ENCODE measurements around the gene AAGAB. TPM values are rescaled to one million over a fixed set of nuclear protein-coding genes. Genes with fewer than 3 reads are reported as not detected.

AAGAB gene
- total RNA-seq, 3 donors from 2014 or later (not counting 1 experiment from before 2014, with no cell fraction given): 41.1 to 44.3 (median 42.5) TPM

GRCh38 chr15:67202991-67203390 is 51.5 kb downstream of the AAGAB start:
- Histone ChIP-seq H3K4me1 (ENCODE audit: control insufficient read depth, insufficient read depth, low read length) (no peaks in the 10 kb centered on the region), H3K36me3 (ENCODE audit: control insufficient read depth, insufficient read depth, low read length) (peaks cover 50% of the 10 kb centered on the region), H3K27me3 (ENCODE audit: control insufficient read depth, insufficient read depth, low read length) (no peaks in the 10 kb centered on the region), H3K9me3 (ENCODE audit: control insufficient read depth, insufficient read depth, low read length) (no peaks in the 10 kb centered on the region), H3K4me3 (ENCODE audit: low read length) (no peak overlapping the region), H3K27ac (ENCODE audit: low read length) (no peak overlapping the region)
- Mint-ChIP-seq H3K9me3 (no peaks in the 10 kb centered on the region), H3K27ac (no peak overlapping the region), H3K36me3 (peaks cover 25% of the 10 kb centered on the region), H3K27me3 (ENCODE audit: low read depth in 2 of 2) (no peaks in the 10 kb centered on the region), H3K4me1 (peaks cover 7 to 8% of the 10 kb centered on the region in 2 donors), H3K4me3 (no peak overlapping the region)
- WGBS (ENCODE audit: insufficient coverage): no CpG with 5 or more reads among the region's 1 CpG
- no peak for TF ChIP-seq CTCF (IDR thresholded peaks at IDR 0.05)
- no peak for DNase-seq
- no peak for ATAC-seq
- intact Hi-C loops (cut with micrococcal nuclease): no loop called here

GRCh38 chr15:67202091-67202490 is 52.4 kb downstream of the AAGAB start:
- peaks cover 42% of the 10 kb centered on the region for H3K36me3 ChIP-seq (ENCODE audit: control insufficient read depth, insufficient read depth, low read length)
- H3K27me3 Mint-ChIP-seq (ENCODE audit: low read depth in 2 of 2): no peaks in the 10 kb centered on the region
- ATAC-seq: no peak

GRCh38 chr15:67201136-67201535 is 53.3 kb downstream of the AAGAB start:
- Mint-ChIP-seq H3K4me1 (peaks cover 10 to 18% of the 10 kb centered on the region in 2 donors), H3K9me3 (no peaks in the 10 kb centered on the region), H3K36me3 (peaks cover 25% of the 10 kb centered on the region), H3K27ac (no peak overlapping the region), H3K27me3 (ENCODE audit: low read depth in 2 of 2) (no peaks in the 10 kb centered on the region), H3K4me3 (no peak overlapping the region)
- Histone ChIP-seq H3K4me3 (ENCODE audit: low read length) (no peak overlapping the region), H3K9me3 (ENCODE audit: control insufficient read depth, insufficient read depth, low read length) (no peaks in the 10 kb centered on the region), H3K4me1 (ENCODE audit: control insufficient read depth, insufficient read depth, low read length) (no peaks in the 10 kb centered on the region), H3K27me3 (ENCODE audit: control insufficient read depth, insufficient read depth, low read length) (no peaks in the 10 kb centered on the region), H3K36me3 (ENCODE audit: control insufficient read depth, insufficient read depth, low read length) (peaks cover 36% of the 10 kb centered on the region), H3K27ac (ENCODE audit: low read length) (no peak overlapping the region)
- DNase-seq (no peak), ATAC-seq (no peak)
- TF ChIP-seq CTCF (IDR thresholded peaks at IDR 0.05): no peak
- intact Hi-C loops (cut with micrococcal nuclease): no loop called here

More at GRCh38 chr15:67202091-67202490, 52.4 kb downstream of the AAGAB start:
- TF ChIP-seq CTCF (IDR thresholded peaks at IDR 0.05): no peak
- 100% methylated on average over 2 of the region's 2 CpGs for WGBS (ENCODE audit: insufficient coverage)
- intact Hi-C loops (cut with micrococcal nuclease): no loop called here
- Histone ChIP-seq H3K27me3 (ENCODE audit: control insufficient read depth, insufficient read depth, low read length) (no peaks in the 10 kb centered on the region), H3K27ac (ENCODE audit: low read length) (no peak overlapping the region), H3K9me3 (ENCODE audit: control insufficient read depth, insufficient read depth, low read length) (no peaks in the 10 kb centered on the region), H3K4me1 (ENCODE audit: control insufficient read depth, insufficient read depth, low read length) (no peaks in the 10 kb centered on the region), H3K4me3 (ENCODE audit: low read length) (no peak overlapping the region)
- H3K4me3 Mint-ChIP-seq: no peak overlapping the region
- peaks cover 10 to 13% of the 10 kb centered on the region in 2 donors for H3K4me1 Mint-ChIP-seq
- DNase-seq: no peak
- peaks cover 25% of the 10 kb centered on the region for H3K36me3 Mint-ChIP-seq
- H3K9me3 Mint-ChIP-seq: no peaks in the 10 kb centered on the region
- no peak overlapping the region for H3K27ac Mint-ChIP-seq

Data from natural killer cell (primary cell).